Keratinocyte (primary cell): ENCODE results near the gene PEAR1. TPM values are rescaled to one million over a fixed set of nuclear protein-coding genes. Genes with fewer than 3 reads are reported as not detected.

Source experiments
- DNase-seq: peaks from one replicate; pipeline ENCODE4 v3.0.0-alpha.2; 2011; ENCODE audit warnings: low read depth, missing footprints, low spot score
- FAIRE-seq: peaks from 2 replicates; lab custom pipeline; 2011; peaks lifted over from hg19 to GRCh38; lab: Jason Lieb, UNC
- H2AFZ ChIP-seq: 2 replicates; pipeline ENCODE4 v1.6.0; 2012; ENCODE audit warnings: low read length, control low read depth, inconsistent platforms; ENCODE audit not compliant: control insufficient read depth
- H3K27ac ChIP-seq: 2 replicates; pipeline ENCODE4 v1.5.1; 2011; ENCODE audit warnings: low read length; ENCODE audit not compliant: control insufficient read depth, insufficient read depth
- H3K27me3 ChIP-seq: 3 replicates; pipeline ENCODE4 v1.6.0; 2011; ENCODE audit warnings: low read length; ENCODE audit not compliant: control insufficient read depth, insufficient read depth; ENCODE audit errors: extremely low read depth
- H3K36me3 ChIP-seq, 2 experiments: 2 replicates in 1 of 2; 3 replicates in 1 of 2; pipeline ENCODE4 v1.5.1; 2011; ENCODE audit warnings: low read length in 2 of 2, mild to moderate bottlenecking in 1 of 2; ENCODE audit not compliant: control insufficient read depth in 2 of 2, insufficient read depth in 2 of 2; ENCODE audit errors: extremely low read depth in 1 of 2
- H3K4me1 ChIP-seq: 3 replicates; pipeline ENCODE4 v1.5.1; 2011; ENCODE audit warnings: low read length; ENCODE audit not compliant: control insufficient read depth, insufficient read depth; ENCODE audit errors: extremely low read depth
- H3K4me2 ChIP-seq: 3 replicates; pipeline ENCODE4 v1.6.0; 2011; ENCODE audit warnings: low read depth, low read length; ENCODE audit not compliant: control insufficient read depth, insufficient read depth; ENCODE audit errors: extremely low read depth
- H3K4me3 ChIP-seq, 3 experiments: fragments of 200-600 bp in 1 of 3; sonication (generic) in 1 of 3; 2 replicates in 2 of 3; 3 replicates in 1 of 3; pipeline ENCODE4 v1.5.1; 2011 to 2016; ENCODE audit warnings: low read length in 3 of 3, mild to moderate bottlenecking in 3 of 3, control low read depth in 2 of 3, inconsistent platforms in 1 of 3, low read depth in 1 of 3, mixed read lengths in 1 of 3, mixed run types in 1 of 3, moderate library complexity in 1 of 3; ENCODE audit not compliant: control insufficient read depth in 2 of 3, insufficient read depth in 2 of 3; ENCODE audit errors: extremely low read depth in 1 of 3
- H3K79me2 ChIP-seq: 2 replicates; pipeline ENCODE4 v1.6.0; 2012; ENCODE audit warnings: low read length; ENCODE audit not compliant: control insufficient read depth, insufficient read depth
- H3K9ac ChIP-seq: 3 replicates; pipeline ENCODE4 v1.6.0; 2011; ENCODE audit warnings: low read length; ENCODE audit not compliant: control insufficient read depth, insufficient read depth; ENCODE audit errors: extremely low read depth
- H3K9me1 ChIP-seq: 3 replicates; pipeline ENCODE4 v1.6.0; 2011; ENCODE audit warnings: low read length; ENCODE audit not compliant: control insufficient read depth, insufficient read depth; ENCODE audit errors: extremely low read depth
- H3K9me3 ChIP-seq: 2 replicates; pipeline ENCODE4 v1.5.1; 2012; ENCODE audit warnings: low read depth, low read length; ENCODE audit not compliant: control insufficient read depth
- H4K20me1 ChIP-seq: 3 replicates; pipeline ENCODE4 v1.6.0; 2011; ENCODE audit warnings: low read length; ENCODE audit not compliant: control insufficient read depth, insufficient read depth; ENCODE audit errors: extremely low read depth
- CTCF ChIP-seq, 3 experiments: IDR thresholded peaks in 1 of 3; conservative IDR thresholded peaks in 1 of 3; optimal IDR thresholded peaks in 1 of 3; 2 replicates in 2 of 3; 3 replicates in 1 of 3; pipeline versions ENCODE3 to v1.5.1; 2011; ENCODE audit warnings: low read length in 3 of 3, mild to moderate bottlenecking in 3 of 3, moderate library complexity in 2 of 3, control low read depth in 1 of 3, inconsistent platforms in 1 of 3; ENCODE audit not compliant: insufficient read depth in 2 of 3; ENCODE audit errors: extremely low read depth in 1 of 3
- EZH2 ChIP-seq: IDR thresholded peaks from one replicate; pipeline ENCODE4 v1.6.1; 2012; ENCODE audit warnings: inconsistent platforms, mild to moderate bottlenecking, low read length, moderate library complexity
- dilution Hi-C: fragments of 300-500 bp; cut with MboI; formaldehyde crosslinking; loops from one replicate; pipeline ENCODE4 v1.7.0; 2020; ENCODE audit warnings: low sequenced_read_pairs; ENCODE audit not compliant: extremely low pct_ligation_motif_present
- polyA plus RNA-seq, 5 experiments: library from polyadenylated mRNA; depleted of rRNA in 3 of 5; stranded (reverse) in 3 of 5; stranded (forward) in 1 of 5; unstranded in 1 of 5; fragments of >200 nt; gene quantifications; 1 replicate in 1 of 5; 2 replicates in 3 of 5; 3 replicates in 1 of 5; pipeline versions ENCODE4 v1.2.1 to v1.2.3, GENCODE V29; 2011 to 2012; ENCODE audit warnings: missing spikeins in 2 of 5, low read depth in 1 of 5, low replicate concordance in 1 of 5

Gene PEAR1
- polyA plus RNA-seq, 1 donor (not counting 4 experiments of a cell fraction or from before 2014, with no cell fraction given): 4.2 TPM

- peaks cover 0 to 6% of the 10 kb centered on the region in 2 experiments for H3K36me3 ChIP-seq
- no peak for DNase-seq
- no peak overlapping the region for H3K4me3 ChIP-seq
- H3K9ac ChIP-seq: no peak overlapping the region
- TF ChIP-seq CTCF (optimal IDR thresholded peaks at IDR 0.05 in 1 of 3, IDR thresholded peaks at IDR 0.05 in 1 of 3, conservative IDR thresholded peaks at IDR 0.05 in 1 of 3; ENCODE audit: extremely low read depth in 1 of 3, insufficient read depth in 2 of 3, low read length in 3 of 3): no peak
- no peak for TF ChIP-seq EZH2
- H3K79me2 ChIP-seq: no peaks in the 10 kb centered on the region
- no peaks in the 10 kb centered on the region for H3K9me3 ChIP-seq
- H2AFZ ChIP-seq: no peak overlapping the region
- dilution Hi-C loops: no loop called here
- no peak for FAIRE-seq
- H4K20me1 ChIP-seq: no peaks in the 10 kb centered on the region
- H3K9me1 ChIP-seq: no peaks in the 10 kb centered on the region
- no peak overlapping the region for H3K4me2 ChIP-seq
- no peak overlapping the region for H3K27ac ChIP-seq
- peaks cover 5% of the 10 kb centered on the region for H3K4me1 ChIP-seq
- H3K27me3 ChIP-seq: peaks cover 40% of the 10 kb centered on the region
These were observed 37.9 kb downstream of the PEAR1 start for GRCh38 chr1:156931211-156931952.

- DNase-seq (no peak), FAIRE-seq (no peak)
- dilution Hi-C loops: no loop called here
- Histone ChIP-seq H3K4me3 (no peak overlapping the region), H4K20me1 (no peaks in the 10 kb centered on the region), H2AFZ (no peak overlapping the region), H3K27me3 (peaks cover 35% of the 10 kb centered on the region), H3K79me2 (no peaks in the 10 kb centered on the region), H3K9me1 (no peaks in the 10 kb centered on the region), H3K27ac (no peak overlapping the region), H3K9ac (no peak overlapping the region), H3K36me3 (peaks cover 0 to 10% of the 10 kb centered on the region in 2 experiments), H3K9me3 (no peaks in the 10 kb centered on the region), H3K4me1 (peaks cover 5% of the 10 kb centered on the region), H3K4me2 (no peak overlapping the region)
- TF ChIP-seq CTCF (optimal IDR thresholded peaks at IDR 0.05 in 1 of 3, IDR thresholded peaks at IDR 0.05 in 1 of 3, conservative IDR thresholded peaks at IDR 0.05 in 1 of 3; ENCODE audit: extremely low read depth in 1 of 3, insufficient read depth in 2 of 3, low read length in 3 of 3): no peak
- TF ChIP-seq EZH2: peak; percentile 45
These were observed 38.6 kb downstream of the PEAR1 start for GRCh38 chr1:156931974-156932710.
